GM12875 (cell line): Measurements from ENCODE around the gene AGMO.

Experiments used
- H3K4me3 ChIP-seq: one replicate; pipeline ENCODE4 v1.5.1; 2011; ENCODE audit warnings: low read depth, low read length, control low read depth
- CTCF ChIP-seq: IDR thresholded peaks from 2 replicates; pipeline ENCODE4 v1.5.1; 2011; ENCODE audit warnings: low read depth, mild to moderate bottlenecking, control low read depth, inconsistent platforms, low read length, moderate library complexity, borderline replicate concordance; ENCODE audit not compliant: insufficient read depth

The AGMO gene

GRCh38 chr7:15280078-15280733 is 281.6 kb downstream of the AGMO start:
- H3K4me3 ChIP-seq: no peak overlapping the region
- TF ChIP-seq CTCF: no peak

GRCh38 chr7:15279640-15280039 is 282.2 kb downstream of the AGMO start:
- no peak overlapping the region for H3K4me3 ChIP-seq
- no peak for TF ChIP-seq CTCF

GRCh38 chr7:15257689-15258088 is 304.1 kb downstream of the AGMO start:
- TF ChIP-seq CTCF: no peak
- no peak overlapping the region for H3K4me3 ChIP-seq

- no peak for TF ChIP-seq CTCF
- H3K4me3 ChIP-seq: no peak overlapping the region
Measured at GRCh38 chr7:15252181-15252580, 309.6 kb downstream of the AGMO start.

- no peak for TF ChIP-seq CTCF
- H3K4me3 ChIP-seq: no peak overlapping the region
Measured at GRCh38 chr7:15248514-15248913, 313.3 kb downstream of the AGMO start.

GRCh38 chr7:15245831-15246230 is 316.0 kb downstream of the AGMO start:
- no peak for TF ChIP-seq CTCF

GRCh38 chr7:15239801-15240200 is 322.0 kb downstream of the AGMO start:
- H3K4me3 ChIP-seq: no peak overlapping the region
- no peak for TF ChIP-seq CTCF

More at GRCh38 chr7:15245831-15246230, 316.0 kb downstream of the AGMO start:
- H3K4me3 ChIP-seq: no peak overlapping the region
